ENCODE results near the gene ISG20.
"Not testable (repeated sequence)": the region's sequence is repeated elsewhere in the genome, so short reads cannot be mapped to it uniquely, and the experiment has no call there.

ISG20 gene

DNA sequence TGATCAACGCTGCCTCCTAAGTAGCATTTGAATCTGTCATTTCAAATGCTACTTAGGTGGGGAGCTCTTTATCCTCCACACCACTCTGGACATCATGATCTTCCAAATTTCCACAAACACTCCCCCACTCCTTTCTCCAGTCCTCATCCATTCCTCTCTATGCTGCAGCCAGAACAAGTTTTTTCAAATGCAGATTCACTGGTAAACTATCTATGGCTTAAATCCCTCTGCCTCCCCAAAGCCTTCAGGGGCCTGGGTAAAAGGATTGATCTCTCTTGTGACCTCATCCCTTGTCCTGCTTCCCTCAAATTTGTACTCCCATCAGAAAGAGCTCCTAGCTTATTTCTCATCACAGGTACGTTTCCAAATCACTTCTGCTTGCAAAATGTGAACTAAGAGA lies 19.0 kb upstream of the ISG20 start:
- no peak for DNase-seq

DNA sequence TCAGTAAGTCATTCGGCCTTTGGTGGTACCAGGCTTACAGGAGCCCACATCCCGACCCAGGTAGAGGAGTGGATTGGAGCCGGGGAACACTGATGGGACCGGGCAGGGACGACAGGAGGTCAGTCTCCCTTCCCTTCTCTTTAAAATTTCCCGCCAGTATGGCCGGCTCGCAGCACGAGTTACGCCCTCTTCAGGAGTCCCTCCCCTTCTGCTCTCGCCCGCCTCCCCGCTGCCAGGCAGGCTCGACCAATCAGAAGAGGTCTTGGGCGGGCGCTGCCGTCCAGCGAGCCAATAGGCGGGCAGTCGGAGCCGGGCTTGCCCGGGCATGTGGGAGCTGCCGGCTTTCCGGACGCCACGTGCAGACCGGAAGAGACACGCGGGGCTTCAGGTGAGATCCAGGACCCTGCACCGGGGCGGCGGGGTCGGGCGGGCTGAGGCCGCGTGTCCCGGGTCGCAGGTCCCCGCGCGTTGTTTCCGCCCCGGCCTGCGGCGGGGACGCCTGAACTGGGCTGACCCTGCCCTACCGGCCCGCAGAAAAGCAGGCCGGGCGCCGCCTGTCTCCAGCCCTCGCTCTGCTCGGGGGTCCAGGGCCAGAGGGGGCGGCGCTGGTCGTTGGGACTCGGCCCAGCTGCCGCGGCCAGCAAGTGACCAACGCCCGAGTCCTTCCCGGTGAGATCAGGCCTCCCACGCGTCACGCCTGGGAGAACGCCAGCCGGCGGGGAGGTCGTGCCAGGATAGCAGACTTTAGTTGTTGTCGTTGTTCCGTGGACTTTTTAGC lies 17.6 kb upstream of the ISG20 start, which contains the start of gene AEN:
TSS of gene AEN (plus strand) at position 346 of the 778 bp plus-strand sequence. CDS start 4,870 bp downstream, outside the sequence.
- peak; percentile 97 for DNase-seq

DNA sequence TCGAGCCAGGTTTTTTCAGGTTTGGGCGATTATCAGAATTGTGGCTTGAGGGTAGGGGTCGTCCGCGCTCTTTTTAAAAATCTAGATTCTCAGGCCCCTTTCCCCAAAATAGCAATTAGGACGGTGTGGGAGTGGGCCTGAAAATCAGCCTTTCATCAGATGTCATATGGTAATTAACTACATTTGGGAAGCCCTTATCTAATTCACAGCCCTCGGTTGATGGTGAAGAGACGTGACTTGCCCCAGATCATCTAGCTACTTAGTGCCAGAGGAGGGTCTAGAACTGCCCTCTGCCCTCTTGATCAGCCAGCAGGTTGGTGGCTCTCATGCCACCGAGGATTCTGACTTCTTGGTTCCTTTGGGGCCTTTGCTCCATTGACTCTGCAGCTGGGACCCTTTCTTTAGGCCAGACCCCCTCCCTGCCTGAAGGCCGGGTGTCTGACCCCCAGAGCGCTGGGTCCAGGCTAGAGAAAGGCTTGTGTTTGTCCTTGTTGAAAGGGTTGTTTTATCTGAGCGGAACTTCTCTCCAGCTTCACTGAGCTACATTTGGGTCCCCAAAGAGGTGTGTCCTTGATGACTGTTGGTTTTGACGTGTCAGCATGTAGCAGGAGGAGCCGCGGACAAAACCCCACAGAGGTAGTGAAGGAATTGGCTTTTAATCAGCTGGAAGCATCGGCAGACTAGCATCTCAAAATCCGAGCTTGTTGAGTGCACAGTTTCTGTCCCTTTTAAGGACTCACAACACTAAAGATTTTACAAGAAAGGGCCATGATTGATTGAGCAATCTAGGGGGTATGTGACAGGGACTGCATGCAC lies 16.8 kb upstream of the ISG20 start:
- DNase-seq, result peak; percentile 35

DNA sequence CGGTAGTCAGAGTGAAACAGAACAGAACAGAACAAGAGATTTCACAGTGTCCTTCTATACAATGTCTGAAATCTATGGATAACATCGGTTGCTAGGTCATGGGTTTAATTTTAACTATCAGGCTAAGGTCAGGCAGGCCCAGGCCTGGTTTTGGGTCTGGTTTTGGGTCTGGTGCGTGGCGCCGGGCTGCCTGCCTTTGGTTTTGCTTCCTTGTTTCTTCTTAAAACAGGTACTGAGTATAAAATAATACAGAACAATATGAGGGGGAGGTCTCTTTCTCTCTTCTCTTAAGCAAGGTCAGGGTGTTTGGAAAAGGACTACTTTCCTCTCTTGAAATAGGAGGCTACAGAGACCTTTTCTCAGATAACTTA lies 16.2 kb upstream of the ISG20 start:
- no peak for DNase-seq

DNA sequence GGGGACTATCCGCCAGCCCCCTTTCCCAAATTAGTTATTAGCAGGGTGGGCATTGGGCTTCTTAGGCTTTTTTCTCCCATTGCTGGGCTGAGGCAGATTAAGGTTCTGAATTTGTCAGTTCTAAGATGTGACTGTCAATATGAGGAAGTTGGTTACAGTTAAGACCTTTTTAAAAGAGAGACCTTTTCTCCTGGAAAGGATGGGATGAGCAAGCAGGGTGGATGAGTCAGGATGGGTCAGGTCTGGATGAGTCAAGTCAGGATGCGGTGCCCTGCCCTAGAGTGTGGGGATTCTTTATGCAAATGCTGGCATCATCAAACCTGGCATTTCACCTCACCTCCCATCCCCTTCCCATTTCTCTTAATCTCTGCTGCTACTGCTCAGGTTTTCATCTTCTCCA lies 15.8 kb upstream of the ISG20 start:
- DNase-seq, result peak; percentile 72

DNA sequence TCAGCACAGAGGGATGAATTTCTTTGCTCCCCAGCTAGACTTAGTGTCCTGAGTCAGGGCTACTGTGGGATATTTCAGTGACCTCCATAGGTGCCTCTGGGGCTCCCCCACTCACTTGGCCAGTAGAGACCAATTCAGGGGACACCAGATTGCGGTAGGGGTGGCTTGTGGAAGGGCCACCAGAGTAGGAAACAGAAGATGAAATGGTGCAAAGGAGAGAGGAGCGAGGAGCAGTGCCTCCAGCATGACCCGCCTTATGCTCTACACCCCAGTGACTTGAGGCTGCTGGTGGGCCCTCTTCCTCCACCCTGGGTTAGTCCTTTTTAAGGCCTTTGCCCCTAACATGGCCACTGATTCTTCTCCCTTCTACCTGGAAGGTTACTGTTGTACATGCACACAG lies 15.2 kb upstream of the ISG20 start:
- no peak for DNase-seq

DNA sequence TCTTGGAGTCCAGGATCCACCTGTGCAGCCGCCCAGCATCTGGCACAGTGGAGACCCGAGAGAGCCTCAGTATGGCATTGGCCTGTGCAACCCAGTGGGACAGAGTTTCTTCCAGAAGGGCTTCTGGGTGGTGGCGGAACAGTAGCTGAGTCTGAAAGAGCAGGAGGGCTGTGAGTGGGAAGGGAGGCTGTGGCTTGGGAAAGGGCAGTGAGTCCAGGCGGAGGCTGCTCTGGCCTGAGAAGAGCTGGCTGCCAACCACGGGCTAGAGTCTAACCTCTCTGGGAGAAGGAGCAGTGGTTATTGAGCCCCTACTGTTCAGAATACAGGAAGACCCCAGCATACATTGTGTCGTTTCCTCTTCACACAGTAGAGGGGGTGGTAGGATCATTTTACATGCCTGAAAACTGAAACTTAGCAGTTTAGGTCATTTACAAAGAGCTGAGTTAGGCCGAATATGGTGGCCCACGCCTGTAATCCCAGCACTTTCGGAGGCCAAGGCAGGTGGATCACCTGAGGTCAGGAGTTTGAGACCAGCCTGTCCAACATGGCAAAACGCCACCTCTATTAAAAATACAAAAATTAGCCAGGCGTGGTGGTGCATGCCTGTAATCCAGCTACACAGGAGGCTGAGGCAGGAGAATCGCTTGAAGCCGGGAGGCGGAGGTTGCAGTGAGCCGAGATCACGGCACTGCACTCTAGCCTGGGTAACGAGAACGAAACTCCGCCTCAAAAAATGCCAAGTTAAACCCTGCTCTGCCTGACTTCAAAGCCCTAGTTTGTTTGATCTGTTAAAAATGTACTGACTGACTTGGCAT lies 14.5 kb upstream of the ISG20 start:
- DNase-seq, result peak; percentile 52

DNA sequence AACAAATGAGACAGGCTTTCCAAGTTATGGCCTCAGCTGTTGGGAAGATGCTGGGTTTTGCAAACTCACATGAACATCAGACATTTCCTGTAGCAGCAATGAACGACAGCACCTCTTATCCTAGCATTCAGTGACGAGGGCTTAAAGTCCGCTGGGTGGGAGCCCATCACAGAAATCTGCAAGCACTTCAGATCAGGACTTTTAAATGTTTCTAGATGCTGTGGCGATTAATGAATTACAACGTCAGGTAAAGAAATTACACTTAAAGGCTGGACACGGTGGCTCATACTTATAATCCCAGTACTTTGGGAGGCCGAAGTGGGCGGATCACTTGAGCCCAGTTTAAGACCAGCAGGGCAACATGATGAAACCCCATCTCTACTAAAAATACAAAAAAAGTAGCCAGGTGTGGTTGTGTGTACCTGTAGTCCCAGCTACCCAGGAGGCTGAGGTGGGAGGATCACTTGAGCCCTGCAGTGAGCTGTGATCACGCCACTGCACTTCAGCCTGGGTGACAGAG lies 13.8 kb upstream of the ISG20 start:
- DNase-seq, result no peak

DNA sequence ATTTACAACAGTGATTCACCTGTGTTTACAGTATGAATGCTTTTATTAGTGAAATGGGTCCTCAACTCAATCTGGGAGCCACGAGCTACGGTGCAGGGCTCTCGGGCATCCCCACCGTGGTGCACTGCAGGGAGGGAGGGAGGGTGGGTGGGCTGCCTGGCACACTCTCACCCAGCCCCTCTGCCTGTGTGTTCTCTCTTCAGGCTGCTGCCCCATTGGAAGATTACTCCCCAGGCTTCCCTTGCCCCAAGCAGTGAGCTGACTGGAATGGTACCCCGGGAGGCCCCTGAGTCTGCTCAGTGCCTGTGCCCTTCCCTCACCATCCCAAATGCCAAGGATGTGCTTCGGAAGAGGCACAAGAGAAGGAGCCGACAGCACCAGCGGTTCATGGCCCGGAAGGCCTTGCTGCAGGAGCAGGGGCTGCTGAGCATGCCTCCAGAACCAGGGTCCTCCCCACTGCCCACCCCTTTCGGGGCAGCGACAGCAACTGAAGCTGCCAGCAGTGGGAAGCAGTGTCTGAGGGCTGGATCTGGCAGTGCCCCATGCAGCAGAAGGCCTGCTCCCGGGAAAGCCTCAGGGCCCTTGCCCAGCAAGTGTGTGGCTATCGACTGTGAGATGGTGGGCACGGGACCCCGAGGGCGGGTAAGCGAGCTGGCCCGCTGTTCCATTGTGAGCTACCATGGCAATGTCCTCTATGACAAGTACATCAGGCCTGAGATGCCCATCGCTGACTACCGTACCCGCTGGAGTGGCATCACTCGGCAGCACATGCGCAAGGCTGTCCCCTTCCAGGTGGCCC lies 12.7 kb upstream of the ISG20 start:
- DNase-seq, result no peak

DNA sequence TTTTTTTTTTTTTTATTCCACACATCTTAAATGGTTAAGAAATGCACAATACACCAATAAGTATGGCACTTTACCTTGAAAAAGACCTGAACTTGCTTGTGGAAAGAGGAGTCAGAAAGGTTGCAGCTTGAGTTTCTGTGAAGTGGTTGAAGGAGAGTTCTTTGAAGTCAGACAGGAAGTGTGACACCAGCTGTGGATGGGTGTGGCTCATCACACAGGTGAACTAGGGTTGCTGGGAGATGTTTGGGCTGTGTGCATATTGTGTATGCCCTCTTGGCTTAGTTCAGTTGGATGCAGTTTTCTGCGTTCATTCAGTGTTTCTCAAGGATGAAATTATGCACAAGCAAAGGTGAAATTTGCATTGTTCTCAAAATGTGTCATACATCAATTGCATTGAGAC lies 11.4 kb upstream of the ISG20 start:
- DNase-seq, result no peak

DNA sequence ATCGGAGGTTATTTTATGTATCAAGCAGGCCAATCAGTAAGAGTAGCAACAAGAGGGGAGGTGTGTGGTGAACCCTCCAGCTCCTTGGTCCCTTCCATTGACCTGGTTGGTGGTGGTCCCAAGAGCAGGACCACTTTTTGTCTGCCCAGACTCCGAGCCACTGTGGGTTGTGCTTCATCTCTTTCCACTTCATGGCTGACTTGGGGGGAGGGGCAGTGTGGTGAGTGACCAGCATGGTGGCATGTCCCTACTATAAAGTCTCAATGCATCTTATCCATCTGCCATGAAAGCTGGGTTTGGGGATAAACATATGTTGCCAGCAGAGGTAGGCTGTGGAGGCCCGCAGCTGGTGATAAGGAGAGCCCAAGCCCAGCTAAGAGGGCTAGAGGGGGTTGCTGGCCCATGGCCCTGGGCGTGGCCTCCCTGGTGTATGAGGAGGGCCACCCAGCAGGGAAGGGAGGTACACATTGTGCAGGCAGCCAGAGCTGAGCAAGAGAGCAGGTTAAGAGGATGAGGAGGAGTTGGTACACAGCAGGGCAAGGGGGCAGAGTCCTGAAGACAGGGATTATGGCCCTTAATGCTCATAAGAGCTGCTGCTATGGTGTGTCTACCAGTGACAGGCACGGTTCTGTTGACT lies 10.7 kb upstream of the ISG20 start:
- DNase-seq, result no peak

DNA sequence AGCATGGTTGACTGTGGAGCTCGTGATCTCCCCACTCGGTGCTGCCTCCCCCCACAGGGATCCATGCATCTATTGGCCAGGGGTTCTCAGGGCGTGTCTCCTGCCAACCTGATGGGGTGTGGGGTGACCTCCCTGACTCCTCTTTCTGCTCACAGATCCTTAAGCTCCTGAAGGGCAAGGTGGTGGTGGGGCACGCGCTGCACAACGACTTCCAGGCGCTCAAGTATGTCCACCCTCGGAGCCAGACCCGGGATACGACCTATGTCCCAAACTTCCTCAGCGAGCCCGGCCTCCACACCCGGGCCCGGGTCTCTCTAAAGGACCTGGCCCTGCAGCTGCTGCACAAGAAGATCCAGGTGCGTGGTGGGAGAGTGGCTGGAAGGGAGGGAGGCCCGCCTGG lies 9.7 kb upstream of the ISG20 start:
- DNase-seq, result no peak

DNA sequence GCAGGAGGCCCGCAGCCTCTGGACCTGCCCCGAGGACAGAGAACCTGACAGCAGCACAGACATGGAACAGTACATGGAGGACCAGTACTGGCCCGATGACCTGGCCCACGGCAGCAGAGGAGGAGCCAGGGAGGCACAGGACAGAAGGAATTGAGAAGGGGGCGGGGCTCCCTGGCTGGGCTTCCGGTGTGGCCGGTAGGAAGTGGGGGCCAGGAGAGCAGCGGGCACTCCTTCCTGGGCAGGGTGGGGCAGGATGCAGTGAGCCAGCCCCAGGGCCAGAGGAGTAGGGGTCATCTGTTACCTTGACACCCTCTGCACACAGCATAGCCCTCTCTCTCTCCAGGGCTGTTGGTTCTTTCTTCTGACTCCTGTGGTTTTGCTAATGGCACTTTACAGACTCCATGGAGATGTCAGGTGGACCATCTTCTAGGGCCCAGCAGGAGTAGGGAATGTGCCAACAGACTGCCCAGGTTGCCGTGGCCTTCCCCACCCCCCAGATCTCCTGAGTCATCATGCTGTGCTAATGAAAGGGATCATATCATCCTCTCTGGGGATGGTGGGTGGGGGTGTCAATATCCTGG lies 8.6 kb upstream of the ISG20 start:
- DNase-seq, result no peak

DNA sequence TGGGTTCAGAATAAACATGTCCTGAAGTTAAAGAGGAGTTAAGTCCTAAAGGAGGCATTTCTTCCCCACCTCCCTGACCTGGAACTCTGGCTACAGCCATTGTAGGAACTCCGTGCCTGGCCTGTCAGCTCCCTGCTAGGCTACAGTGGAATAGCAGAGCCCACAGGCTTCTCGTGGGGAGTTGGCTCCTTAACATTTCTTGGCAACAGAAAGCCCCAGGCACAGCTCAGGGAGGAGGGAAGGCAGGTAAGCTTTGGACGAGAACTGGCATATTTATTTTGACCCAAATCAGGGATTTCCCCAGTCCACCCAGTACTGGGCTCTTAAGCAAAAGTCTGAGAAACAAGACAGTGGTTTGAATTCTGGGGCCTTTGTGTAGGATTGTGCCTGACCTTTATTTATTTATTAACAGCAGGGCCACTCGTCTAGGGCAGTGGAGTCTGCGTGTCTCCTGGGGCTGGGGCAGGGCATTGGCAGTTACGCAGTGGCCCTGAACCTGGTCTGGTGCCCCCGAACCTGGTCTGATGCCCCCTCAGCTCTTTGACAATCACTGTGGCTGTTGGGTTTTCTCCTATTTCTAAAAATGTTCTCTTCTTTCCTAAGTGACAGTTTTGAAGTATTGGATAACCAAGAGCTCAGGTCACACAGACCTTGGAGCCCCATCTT lies 7.9 kb upstream of the ISG20 start:
- DNase-seq, result no peak

DNA sequence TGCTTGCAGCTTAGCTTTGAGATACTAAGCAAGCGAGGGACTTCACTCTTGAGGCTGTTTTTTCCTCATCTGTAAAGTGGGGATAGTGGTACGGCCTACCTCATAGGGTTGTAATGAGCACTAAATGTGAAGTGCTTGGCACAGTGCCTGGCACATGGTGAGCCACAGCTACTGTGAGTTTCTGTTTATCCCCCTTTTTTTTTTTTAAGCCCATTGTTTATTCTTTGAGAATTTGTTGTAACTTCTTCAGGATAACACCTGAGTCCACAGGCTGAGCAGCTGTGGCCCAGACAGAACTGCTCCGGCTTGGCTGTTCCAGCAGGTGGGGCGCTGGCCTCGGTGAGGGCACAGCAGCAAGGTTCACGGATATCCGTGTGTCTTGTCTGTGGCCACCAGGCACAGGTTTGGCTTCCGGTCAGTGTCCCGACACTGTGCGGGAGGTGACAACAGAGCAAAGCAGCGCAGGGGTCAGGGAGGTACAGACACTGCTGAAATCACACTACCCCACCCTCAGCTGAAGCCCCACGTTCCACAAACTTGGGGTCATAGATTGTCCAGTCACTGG lies 7.3 kb upstream of the ISG20 start:
- no peak for DNase-seq

DNA sequence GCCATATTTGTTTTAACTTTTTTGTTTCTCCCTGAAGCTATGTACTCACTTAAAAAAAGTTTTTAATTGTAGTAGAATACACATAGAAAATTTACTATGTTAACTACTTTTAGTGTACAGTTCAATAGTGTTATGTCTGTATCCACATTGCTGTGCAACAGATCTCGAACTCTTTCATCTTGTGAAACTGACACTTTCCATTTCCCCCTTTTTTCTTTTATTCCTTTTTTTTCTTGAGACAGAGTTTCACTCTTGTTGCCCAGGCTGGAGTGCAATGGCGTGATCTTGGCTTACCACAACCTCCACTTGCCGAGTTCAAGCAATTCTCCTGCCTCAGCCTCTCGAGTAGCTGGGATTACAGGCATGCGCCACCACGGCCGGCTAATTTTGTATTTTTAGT lies 6.0 kb upstream of the ISG20 start:
- DNase-seq, result not testable (repeated sequence)

DNA sequence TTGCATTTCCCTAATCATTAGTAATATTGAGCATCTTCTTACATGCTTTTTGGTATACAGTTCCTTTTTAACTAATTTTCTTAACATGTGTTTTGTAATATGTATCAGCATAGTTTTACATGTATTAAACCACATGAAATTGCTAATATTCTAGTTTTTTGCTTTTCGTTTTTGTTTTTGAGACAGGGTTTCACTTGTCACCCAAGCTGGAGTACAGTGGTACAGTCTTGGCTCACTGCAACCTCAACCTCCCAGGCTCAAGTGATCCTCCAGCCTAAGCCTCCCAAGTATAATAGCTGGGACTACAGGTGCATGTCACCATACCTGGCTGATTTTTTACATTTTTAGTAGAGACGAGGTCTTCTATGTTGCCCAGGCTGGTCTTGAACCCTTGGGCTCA lies 4.4 kb upstream of the ISG20 start:
- DNase-seq, result no peak

DNA sequence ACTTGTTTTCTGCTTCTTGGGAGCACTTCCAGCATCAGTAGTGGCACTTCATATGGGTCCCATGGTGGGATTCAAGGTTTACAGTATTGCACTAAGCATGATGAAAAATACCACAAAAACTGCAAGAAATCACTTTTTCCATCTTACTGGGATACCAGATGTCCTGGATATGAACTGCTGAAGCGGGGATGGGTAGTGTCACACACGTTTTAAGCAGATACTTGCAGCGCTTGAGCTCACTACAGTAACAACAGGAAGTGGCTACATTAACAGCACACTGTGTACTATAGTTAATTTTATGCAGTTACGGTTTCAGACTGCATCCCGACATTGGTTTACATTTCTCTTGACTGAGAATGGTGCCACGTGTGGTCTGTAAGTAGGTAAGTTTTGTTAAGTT lies 3.5 kb upstream of the ISG20 start:
- DNase-seq, result no peak

DNA sequence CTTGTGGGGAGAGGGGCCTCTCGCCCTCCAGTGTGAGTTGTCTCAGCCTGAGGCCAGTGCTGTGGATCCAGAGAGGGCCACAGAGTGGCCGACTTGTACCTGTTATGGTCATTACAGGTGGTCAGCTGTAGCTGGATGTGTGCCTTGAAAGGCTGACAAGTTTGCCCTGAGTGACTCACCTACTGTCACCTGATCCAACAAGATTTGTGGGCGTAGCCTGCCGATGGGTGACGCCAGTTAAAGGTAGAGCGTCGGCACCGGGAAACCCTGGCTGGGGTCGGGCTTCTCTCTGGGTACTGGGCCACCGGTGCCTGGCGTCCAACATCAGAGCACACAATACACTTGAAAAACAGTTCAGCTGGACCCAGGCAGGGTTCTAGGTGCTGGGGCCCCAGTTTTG lies 2.8 kb upstream of the ISG20 start:
- no peak for DNase-seq

DNA sequence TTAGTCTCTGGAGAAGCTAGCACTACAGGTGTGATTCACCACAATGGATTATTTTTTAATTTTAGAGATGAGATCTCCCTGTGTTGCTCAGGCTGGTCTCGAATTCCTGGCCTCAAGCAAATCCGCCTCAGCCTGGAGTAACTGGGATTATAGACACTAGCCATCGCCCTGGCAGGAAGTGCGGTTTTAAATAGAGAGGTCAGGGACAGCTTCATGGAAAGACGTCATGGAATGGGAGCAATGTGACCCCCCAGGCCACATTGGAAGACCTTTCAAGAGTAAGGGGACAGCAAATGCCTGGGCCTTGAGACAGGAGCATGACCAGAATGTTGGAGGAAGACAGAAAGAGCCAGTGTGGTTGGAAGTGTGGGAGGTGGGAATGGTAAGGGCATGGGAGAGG lies 2.2 kb upstream of the ISG20 start:
- DNase-seq, result no peak
